GM19193 (cell line): ENCODE results near the gene P2RY12.

Source experiments
- POLR2A ChIP-seq: IDR thresholded peaks from 4 replicates; pipeline ENCODE4 v1.6.1; 2011; ENCODE audit not compliant: insufficient read depth, insufficient read length; ENCODE audit errors: extremely low read depth

P2RY12 gene

GRCh38 chr3:151403246-151403645 is 18.7 kb upstream of the P2RY12 start:
- TF ChIP-seq POLR2A: no peak

GRCh38 chr3:151402349-151402748 is 17.8 kb upstream of the P2RY12 start:
- TF ChIP-seq POLR2A: no peak

- TF ChIP-seq POLR2A: no peak
Measured at GRCh38 chr3:151400341-151400740, 15.8 kb upstream of the P2RY12 start.

- TF ChIP-seq POLR2A: no peak
Measured at GRCh38 chr3:151398895-151399294, 14.3 kb upstream of the P2RY12 start.

- no peak for TF ChIP-seq POLR2A
Measured at GRCh38 chr3:151395806-151396205, 11.3 kb upstream of the P2RY12 start.

DNA sequence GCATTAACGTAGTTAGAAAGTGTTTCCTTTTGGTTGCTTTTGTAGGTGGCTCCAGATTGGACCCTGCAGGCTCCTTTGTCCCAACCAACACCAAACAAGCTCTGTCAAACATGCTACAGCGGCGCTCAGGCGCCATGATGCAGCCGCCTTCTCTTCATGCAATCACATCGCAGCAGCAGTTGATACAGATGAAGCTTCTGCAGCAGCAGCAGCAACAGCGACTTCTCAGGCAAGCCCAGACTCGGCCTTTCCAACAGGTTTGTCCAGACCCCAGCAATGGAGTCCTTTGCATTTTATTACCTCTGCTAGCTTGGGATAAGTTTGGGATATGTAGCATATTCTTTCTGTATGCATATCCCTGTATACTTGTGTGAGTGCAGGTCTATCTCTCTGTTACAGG is 10.1 kb upstream of the P2RY12 start:
- TF ChIP-seq POLR2A: no peak

GRCh38 chr3:151393941-151394340 is 9.4 kb upstream of the P2RY12 start:
- TF ChIP-seq POLR2A: no peak

DNA sequence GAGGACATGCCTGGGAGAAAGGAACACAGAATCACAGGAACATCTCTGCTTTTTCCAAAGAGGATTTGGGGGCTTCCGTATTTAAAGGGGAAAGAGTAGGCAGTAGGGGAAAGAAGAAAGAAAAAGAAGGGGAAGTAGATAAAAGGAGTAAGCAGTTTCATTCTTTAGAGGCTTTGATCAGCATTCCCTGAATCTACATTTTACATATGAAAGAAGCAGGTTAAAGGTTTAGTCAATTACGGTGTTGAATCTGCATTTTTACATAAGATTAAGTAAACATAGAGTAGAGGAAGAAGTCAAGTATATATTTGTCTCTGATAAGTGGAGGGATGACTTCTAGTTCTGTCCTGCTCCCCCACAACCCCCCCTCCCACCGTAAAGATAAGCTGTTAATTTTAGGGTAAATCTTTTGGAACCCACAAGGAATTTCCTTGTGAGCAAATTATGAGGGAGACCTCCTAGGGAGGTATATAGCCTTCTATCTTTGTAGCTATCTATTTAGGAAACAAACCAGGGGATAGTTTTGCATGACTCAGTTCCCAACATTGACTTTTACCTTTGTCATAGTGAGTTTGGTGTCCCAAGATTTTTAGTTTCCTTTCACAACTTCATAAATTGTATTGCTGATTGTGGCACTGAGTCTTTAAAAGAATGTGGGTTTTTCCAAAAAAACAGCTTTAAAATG is 8.7 kb upstream of the P2RY12 start:
- no peak for TF ChIP-seq POLR2A

- TF ChIP-seq POLR2A: no peak
Measured at GRCh38 chr3:151391720-151392119, 7.2 kb upstream of the P2RY12 start.

- no peak for TF ChIP-seq POLR2A
Measured at GRCh38 chr3:151387842-151388241, 3.3 kb upstream of the P2RY12 start.

DNA sequence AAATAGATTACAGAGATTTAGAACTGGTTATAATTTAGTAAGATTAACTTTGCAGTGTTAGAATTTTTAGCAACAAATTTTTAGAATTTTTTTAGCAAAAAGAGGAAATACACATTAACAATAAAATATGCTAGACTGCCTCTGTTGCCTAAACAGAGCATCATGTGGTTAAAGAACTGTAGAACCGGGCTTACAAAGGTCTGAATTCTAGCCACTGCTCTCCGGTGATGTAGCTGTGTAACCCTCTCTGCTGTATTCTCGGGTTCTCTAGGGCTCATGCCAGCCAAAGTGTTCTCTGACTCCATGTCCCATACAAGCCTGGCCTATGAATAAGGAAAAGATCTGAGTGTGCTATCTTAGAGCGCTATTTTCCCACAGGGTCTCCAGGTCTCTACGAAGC is 2.9 kb upstream of the P2RY12 start:
- TF ChIP-seq POLR2A: no peak

DNA sequence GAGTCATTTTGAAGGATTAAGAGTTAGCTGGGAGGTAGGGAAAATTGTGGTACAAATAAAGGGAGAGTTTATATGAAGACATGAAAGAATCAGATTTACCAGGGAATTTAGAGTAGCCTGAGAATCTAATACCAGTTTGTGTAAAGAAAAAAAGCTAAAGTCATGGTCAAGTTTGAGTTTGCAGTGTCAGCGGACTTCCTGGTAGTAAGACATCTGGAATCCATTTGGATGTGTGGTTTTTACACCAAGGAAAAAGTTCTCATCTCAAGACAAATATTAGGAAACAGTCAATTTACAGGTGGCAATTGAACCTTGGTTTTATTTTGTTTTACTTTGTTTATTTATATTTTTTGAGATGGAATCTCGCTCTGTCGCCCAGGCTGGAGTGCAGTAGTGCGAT is 1.5 kb upstream of the P2RY12 start:
- TF ChIP-seq POLR2A: no peak

DNA sequence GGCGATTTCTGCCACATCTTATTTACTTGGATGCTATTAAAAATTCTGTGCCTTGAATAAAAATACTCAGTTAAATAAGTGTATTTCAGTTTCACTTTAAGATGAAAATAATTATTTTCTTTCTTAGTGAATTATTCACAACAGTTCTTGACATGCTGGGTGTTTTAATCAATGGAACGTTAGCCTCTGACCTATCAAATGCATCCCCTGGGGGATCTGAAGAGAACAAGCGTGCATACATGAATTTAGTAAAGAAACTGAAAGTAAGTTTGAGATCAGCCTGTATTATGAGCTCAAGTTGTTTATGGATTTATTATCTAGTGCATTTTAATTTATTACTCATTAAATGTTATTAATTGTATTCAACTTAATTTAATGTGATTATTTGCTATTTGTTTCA is 597 bp downstream of the P2RY12 start:
- TF ChIP-seq POLR2A: no peak

- no peak for TF ChIP-seq POLR2A
Measured at GRCh38 chr3:151383111-151383510, 1.4 kb downstream of the P2RY12 start.

DNA sequence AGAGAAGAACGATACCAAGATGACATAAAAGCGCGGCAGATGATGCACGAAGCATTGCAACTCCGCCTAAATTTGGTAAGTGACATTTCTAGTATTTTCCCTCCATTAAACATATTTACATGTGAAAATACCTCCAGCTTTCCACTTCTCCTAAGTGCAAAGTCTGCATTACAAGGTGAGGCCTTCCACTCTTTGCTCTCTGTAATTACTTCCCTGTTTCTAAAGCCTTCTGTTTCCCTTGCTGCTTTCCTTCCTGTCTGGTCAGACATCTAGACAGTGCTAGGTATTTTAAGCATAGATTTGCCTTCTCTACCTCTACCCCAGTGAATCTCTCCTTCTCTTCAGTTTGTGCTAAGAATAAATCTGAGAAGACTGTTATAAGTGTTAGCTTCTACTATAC is 1.9 kb downstream of the P2RY12 start:
- no peak for TF ChIP-seq POLR2A

- TF ChIP-seq POLR2A: no peak
Measured at GRCh38 chr3:151379083-151379734, 5.3 kb downstream of the P2RY12 start.
